H9 (cell line): ENCODE results near the gene BRSK1. TPM values are rescaled to one million over a fixed set of nuclear protein-coding genes. Genes with fewer than 3 reads are reported as not detected.

Experiments
- DNase-seq: peaks from one replicate; pipeline ENCODE4 v3.0.0-alpha.2; 2017
- H2AFZ ChIP-seq: one replicate; pipeline ENCODE4 v1.6.1; 2013; ENCODE audit warnings: mild to moderate bottlenecking, low read length, control low read depth, moderate library complexity
- H2AK5ac ChIP-seq: 2 replicates; pipeline ENCODE4 v1.6.1; 2013; ENCODE audit warnings: low read length, control low read depth, mixed read lengths; ENCODE audit not compliant: insufficient read length
- H2BK120ac ChIP-seq: one replicate; pipeline ENCODE4 v1.6.1; 2013; ENCODE audit warnings: low read depth, mild to moderate bottlenecking, low read length, control low read depth, inconsistent platforms; ENCODE audit not compliant: poor library complexity, severe bottlenecking
- H2BK12ac ChIP-seq: 2 replicates; pipeline ENCODE4 v1.6.1; 2013; ENCODE audit warnings: low read length, control low read depth, mixed read lengths, low read depth; ENCODE audit not compliant: insufficient read length
- H2BK15ac ChIP-seq: 2 replicates; pipeline ENCODE4 v1.6.1; 2013; ENCODE audit warnings: low read depth, low read length, control low read depth
- H2BK20ac ChIP-seq: one replicate; pipeline ENCODE4 v1.6.1; 2013; ENCODE audit warnings: low read depth, mild to moderate bottlenecking, low read length, control low read depth, inconsistent platforms; ENCODE audit not compliant: poor library complexity, severe bottlenecking
- H2BK5ac ChIP-seq: 2 replicates; pipeline ENCODE4 v1.6.1; 2013; ENCODE audit warnings: low read length, control low read depth, mixed read lengths; ENCODE audit not compliant: insufficient read length
- H3K14ac ChIP-seq: 2 replicates; pipeline ENCODE4 v1.6.1; 2013; ENCODE audit warnings: low read length, control low read depth; ENCODE audit not compliant: insufficient read depth
- H3K18ac ChIP-seq: 2 replicates; pipeline ENCODE4 v1.6.1; 2013; ENCODE audit warnings: low read depth, mild to moderate bottlenecking, mixed read lengths, low read length, control low read depth; ENCODE audit not compliant: insufficient read length
- H3K23ac ChIP-seq: 2 replicates; pipeline ENCODE4 v1.6.1; 2013; ENCODE audit warnings: low read length, control low read depth, mixed read lengths, low read depth; ENCODE audit not compliant: insufficient read length
- H3K23me2 ChIP-seq: 2 replicates; pipeline ENCODE4 v1.6.1; 2013; ENCODE audit warnings: low read depth, mild to moderate bottlenecking, mixed read lengths, low read length, control low read depth; ENCODE audit not compliant: insufficient read length, poor library complexity, severe bottlenecking
- H3K27ac ChIP-seq: 2 replicates; pipeline ENCODE4 v1.5.1; 2013; ENCODE audit warnings: low read length, control low read depth, mixed read lengths, low read depth; ENCODE audit not compliant: insufficient read length
- H3K27me3 ChIP-seq: 2 replicates; pipeline ENCODE4 v1.6.1; 2013; ENCODE audit warnings: low read length, control low read depth, inconsistent platforms; ENCODE audit not compliant: insufficient read depth
- H3K4ac ChIP-seq: 2 replicates; pipeline ENCODE4 v1.6.1; 2013; ENCODE audit warnings: low read depth, mild to moderate bottlenecking, control low read depth, inconsistent platforms, low read length, moderate library complexity
- H3K4me1 ChIP-seq: 2 replicates; pipeline ENCODE4 v1.6.1; 2013; ENCODE audit warnings: low read length, control low read depth, inconsistent platforms; ENCODE audit not compliant: insufficient read depth
- H3K4me2 ChIP-seq: 2 replicates; pipeline ENCODE4 v1.6.1; 2013; ENCODE audit warnings: low read length, control low read depth, mixed read lengths; ENCODE audit not compliant: insufficient read length, insufficient read depth
- H3K56ac ChIP-seq: 2 replicates; pipeline ENCODE4 v1.6.1; 2013; ENCODE audit warnings: low read depth, mild to moderate bottlenecking, mixed read lengths, low read length, control low read depth; ENCODE audit not compliant: insufficient read length
- H3K79me1 ChIP-seq: 2 replicates; pipeline ENCODE4 v1.6.1; 2013; ENCODE audit warnings: low read depth, mild to moderate bottlenecking, moderate library complexity, low read length, control low read depth, inconsistent platforms; ENCODE audit not compliant: insufficient read depth, poor library complexity, severe bottlenecking
- H3K79me2 ChIP-seq: 2 replicates; pipeline ENCODE4 v1.6.1; 2013; ENCODE audit warnings: low read length, control low read depth, inconsistent platforms; ENCODE audit not compliant: insufficient read depth
- H3K9ac ChIP-seq: 2 replicates; pipeline ENCODE4 v1.6.1; 2013; ENCODE audit warnings: low read length, control low read depth, mixed read lengths; ENCODE audit not compliant: insufficient read length; ENCODE audit errors: extremely low read depth
- H3K9me3 ChIP-seq: one replicate; pipeline ENCODE4 v1.6.1; 2013; ENCODE audit warnings: low read depth, low read length, inconsistent platforms; ENCODE audit not compliant: control insufficient read depth
- H3T11ph ChIP-seq: one replicate; pipeline ENCODE4 v1.6.1; 2013; ENCODE audit warnings: mild to moderate bottlenecking, low read length, control low read depth, inconsistent platforms
- H4K20me1 ChIP-seq: one replicate; pipeline ENCODE4 v1.6.1; 2013; ENCODE audit not compliant: control insufficient read depth, insufficient read length, insufficient read depth
- H4K5ac ChIP-seq: 2 replicates; pipeline ENCODE4 v1.6.1; 2013; ENCODE audit warnings: low read depth, mild to moderate bottlenecking, mixed read lengths, low read length, control low read depth; ENCODE audit not compliant: insufficient read length
- H4K8ac ChIP-seq: replicated peaks from 2 replicates; pipeline ENCODE4 v1.6.1; 2013; ENCODE audit warnings: low read length, control low read depth, mixed read lengths, low read depth; ENCODE audit not compliant: insufficient read length
- H4K91ac ChIP-seq: 2 replicates; pipeline ENCODE4 v1.6.1; 2013; ENCODE audit warnings: low read depth, mild to moderate bottlenecking, moderate library complexity, mixed read lengths, low read length, control low read depth; ENCODE audit not compliant: insufficient read length
- H3K27ac Mint-ChIP-seq, 3 experiments: 2 replicates in 2 of 3; 3 replicates in 1 of 3; pipeline ENCODE4 v1.8.0; 2020 to 2021; ENCODE audit warnings: mixed read lengths in 3 of 3, mild to moderate bottlenecking in 1 of 3, moderate library complexity in 1 of 3
- H3K27me3 Mint-ChIP-seq: 2 replicates; pipeline ENCODE4 v1.8.0; 2021; ENCODE audit warnings: low read depth, mild to moderate bottlenecking, moderate library complexity, mixed read lengths
- H3K36me3 Mint-ChIP-seq, 3 experiments: 2 replicates in 2 of 3; 3 replicates in 1 of 3; pipeline ENCODE4 v1.8.0; 2020 to 2021; ENCODE audit warnings: low read depth in 3 of 3, mixed read lengths in 3 of 3; ENCODE audit not compliant: insufficient read depth in 1 of 3
- H3K4me1 Mint-ChIP-seq, 2 experiments: 2 replicates each; pipeline ENCODE4 v1.8.0; 2020; ENCODE audit warnings: mixed read lengths in 2 of 2
- H3K4me3 Mint-ChIP-seq, 2 experiments: 2 replicates in 1 of 2; 3 replicates in 1 of 2; pipeline ENCODE4 v1.8.0; 2020 to 2021; ENCODE audit warnings: mild to moderate bottlenecking in 2 of 2, mixed read lengths in 2 of 2, moderate library complexity in 1 of 2
- H3K9me3 Mint-ChIP-seq, 2 experiments: 2 replicates in 1 of 2; 3 replicates in 1 of 2; pipeline ENCODE4 v1.8.0; 2020; ENCODE audit warnings: mild to moderate bottlenecking in 2 of 2, mixed read lengths in 2 of 2, moderate library complexity in 1 of 2
- CTCF ChIP-seq: fragments of 200-600 bp; sonication (generic); conservative IDR thresholded peaks from 3 replicates; pipeline ENCODE4 v1.8.0; 2021; ENCODE audit warnings: antibody characterized with exemption, mild to moderate bottlenecking
- WGBS: extraction: QIAGEN DNeasy Blood & Tissue Kit; methylation state at CpG from one replicate; pipeline ENCODE4 v1.1.7; 2013; ENCODE audit warnings: missing lambda C conversion rate, low lambda C conversion rate, mixed read lengths; ENCODE audit not compliant: insufficient read length; ENCODE audit errors: extremely low coverage; 5-methylcytosine and 5-hydroxymethylcytosine counted together
- total RNA-seq: library from RNA; stranded (reverse); gene quantifications from 2 replicates; pipeline ENCODE4 v1.2.1, GENCODE V29; 2021

BRSK1 gene
- total RNA-seq, 1 experiment from 2014 or later: 43.5 TPM

- H3T11ph ChIP-seq: no peak overlapping the region
- no peak for TF ChIP-seq CTCF
- no peaks in the 10 kb centered on the region for H3K27me3 ChIP-seq
- no peak overlapping the region for H2BK15ac ChIP-seq
- Mint-ChIP-seq H3K27ac (peak overlapping the region in 2 of 3 experiments; percentile 64 to 89; a peak in 5 of 7 replicates), H3K9me3 (no peaks in the 10 kb centered on the region), H3K4me3 (peak overlapping the region in 1 of 2 experiments; percentile 48; a peak in 1 of 5 replicates), H3K4me1 (peaks cover 37 to 62% of the 10 kb centered on the region in 2 experiments), H3K36me3 (peaks cover 27 to 52% (median 50%) of the 10 kb centered on the region in 3 experiments; a peak in 6 of 7 replicates), H3K27me3 (no peaks in the 10 kb centered on the region)
- no peak overlapping the region for H3K27ac ChIP-seq
- no peaks in the 10 kb centered on the region for H3K9me3 ChIP-seq
- no peak overlapping the region for H3K9ac ChIP-seq
- H4K20me1 ChIP-seq: no peaks in the 10 kb centered on the region
- H2AFZ ChIP-seq: no peak overlapping the region
- H3K56ac ChIP-seq: no peak overlapping the region
- H3K4me1 ChIP-seq: peaks cover 2% of the 10 kb centered on the region; the same call in 1 of the 2 replicates
- no peaks in the 10 kb centered on the region for H3K79me1 ChIP-seq
- H3K4ac ChIP-seq: no peak overlapping the region; the same call in 1 of the 2 replicates
- no peak overlapping the region for H2BK12ac ChIP-seq
- H4K8ac ChIP-seq: no peak overlapping the region
- no CpG with 5 or more reads among the region's 22 CpGs for WGBS
- H4K5ac ChIP-seq: no peak overlapping the region
- H3K79me2 ChIP-seq: no peaks in the 10 kb centered on the region
- H3K23me2 ChIP-seq: peaks cover 10% of the 10 kb centered on the region
- H2BK120ac ChIP-seq: no peak overlapping the region
- no peak overlapping the region for H3K4me2 ChIP-seq
- H2BK5ac ChIP-seq: no peak overlapping the region
- no peak overlapping the region for H2AK5ac ChIP-seq
- no peak overlapping the region for H3K23ac ChIP-seq
- H3K14ac ChIP-seq: no peak overlapping the region; the same call in 1 of the 2 replicates
- no peak for DNase-seq
- no peak overlapping the region for H3K18ac ChIP-seq
- no peak overlapping the region for H4K91ac ChIP-seq
- H2BK20ac ChIP-seq: no peak overlapping the region
These were observed 61.5 kb downstream of the BRSK1 start for GRCh38 chr19:55345101-55345817.
